ENCODE data around the gene CFAP73.
"Not testable (repeated sequence)": the region's sequence is repeated elsewhere in the genome, so short reads cannot be mapped to it uniquely, and the experiment has no call there.

Gene CFAP73

GRCh38 chr12:113149361-113150150 is at the start of gene CFAP73:
Gene CFAP73, plus strand, starts transcription at chr12:113149724. Its CDS starts 134 bp downstream, at chr12:113149858.
- DNase-seq (ENCODE audit: low read depth in 3 of 3) = no peak

- DNase-seq (ENCODE audit: low read depth in 3 of 3) = no peak
Observed at GRCh38 chr12:113099764-113100163, 49.8 kb upstream of the CFAP73 start.

GRCh38 chr12:113101751-113102150 is 47.8 kb upstream of the CFAP73 start:
- no peak for DNase-seq (ENCODE audit: low read depth in 3 of 3)

GRCh38 chr12:113102811-113103210 is 46.7 kb upstream of the CFAP73 start:
- no peak for DNase-seq (ENCODE audit: low read depth in 3 of 3)

- peak; percentile 31 to 47 (median 34) for DNase-seq (ENCODE audit: low read depth in 3 of 3)
Observed at GRCh38 chr12:113103756-113104450, 45.6 kb upstream of the CFAP73 start.

GRCh38 chr12:113104953-113105510 is 44.5 kb upstream of the CFAP73 start:
- no peak for DNase-seq (ENCODE audit: low read depth in 3 of 3)

- DNase-seq (ENCODE audit: low read depth in 3 of 3) = no peak
Observed at GRCh38 chr12:113105606-113106271, 43.8 kb upstream of the CFAP73 start.

- no peak for DNase-seq (ENCODE audit: low read depth in 3 of 3)
Observed at GRCh38 chr12:113106361-113106760, 43.2 kb upstream of the CFAP73 start.

GRCh38 chr12:113108308-113108707 is 41.2 kb upstream of the CFAP73 start:
- no peak for DNase-seq (ENCODE audit: low read depth in 3 of 3)

- DNase-seq (ENCODE audit: low read depth in 3 of 3) = no peak
Observed at GRCh38 chr12:113109360-113109759, 40.2 kb upstream of the CFAP73 start.

- no peak for DNase-seq (ENCODE audit: low read depth in 3 of 3)
Observed at GRCh38 chr12:113109872-113110599, 39.5 kb upstream of the CFAP73 start.

GRCh38 chr12:113111247-113111646 is 38.3 kb upstream of the CFAP73 start:
- no peak for DNase-seq (ENCODE audit: low read depth in 3 of 3)

- no peak for DNase-seq (ENCODE audit: low read depth in 3 of 3)
Observed at GRCh38 chr12:113112043-113112899, 37.3 kb upstream of the CFAP73 start.

GRCh38 chr12:113113397-113113796 is 36.1 kb upstream of the CFAP73 start:
- no peak for DNase-seq (ENCODE audit: low read depth in 3 of 3)

- no peak for DNase-seq (ENCODE audit: low read depth in 3 of 3)
Observed at GRCh38 chr12:113114447-113115178, 34.9 kb upstream of the CFAP73 start.

- DNase-seq (ENCODE audit: low read depth in 3 of 3) = no peak
Observed at GRCh38 chr12:113115455-113116126, 33.9 kb upstream of the CFAP73 start.

- no peak for DNase-seq (ENCODE audit: low read depth in 3 of 3)
Observed at GRCh38 chr12:113116875-113117274, 32.6 kb upstream of the CFAP73 start.

- DNase-seq (ENCODE audit: low read depth in 3 of 3) = not testable (repeated sequence)
Observed at GRCh38 chr12:113117684-113118083, 31.8 kb upstream of the CFAP73 start.

GRCh38 chr12:113118142-113118541 is 31.4 kb upstream of the CFAP73 start:
- DNase-seq (ENCODE audit: low read depth in 3 of 3) = no peak
